ENCODE measurements around the gene PGD. TPM values are rescaled to one million over a fixed set of nuclear protein-coding genes. Genes with fewer than 3 reads are reported as not detected.

Gene PGD
- total RNA-seq, 1 donor from 2014 or later, result 207 TPM

DNA sequence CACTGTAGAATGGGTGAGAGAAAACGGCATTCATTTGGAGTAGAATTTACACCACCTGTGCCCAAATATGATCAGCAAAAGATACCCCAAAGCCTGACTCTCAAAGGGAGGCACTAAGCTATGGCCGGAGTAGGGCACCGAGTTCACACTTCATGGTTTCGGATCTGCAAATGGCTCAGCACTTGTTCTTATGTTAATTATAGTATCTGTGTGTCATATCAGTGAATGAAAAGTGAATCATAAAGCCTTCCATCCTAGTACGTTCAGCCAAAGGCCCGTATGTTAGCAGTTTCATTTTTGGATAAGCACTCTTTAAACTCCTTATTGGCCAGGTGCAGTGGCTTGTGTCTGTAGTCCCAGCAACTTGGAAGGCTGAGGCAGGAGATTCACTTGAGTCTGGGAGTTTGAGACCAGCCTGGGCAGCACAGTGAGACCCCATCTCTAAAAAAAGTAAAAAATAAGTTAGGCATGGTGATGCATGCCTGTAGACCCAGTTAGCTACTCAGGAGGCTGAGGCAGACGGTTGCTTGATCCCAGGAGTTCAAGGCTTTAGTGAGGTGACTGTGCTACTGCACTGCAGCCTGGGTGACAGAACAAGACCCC, 46.0 kb downstream of the PGD start:
- peak overlapping the region; percentile 18 for H3K4me3 Mint-ChIP-seq
- peaks cover 4% of the 10 kb centered on the region for H3K27me3 Mint-ChIP-seq (ENCODE audit: insufficient read depth, low read depth)
- H3K4me1 Mint-ChIP-seq, result peaks cover 6% of the 10 kb centered on the region
- Histone ChIP-seq H3K36me3 (no peaks in the 10 kb centered on the region), H3K4me2 (no peak overlapping the region), H3K27me3 (no peaks in the 10 kb centered on the region), H3K27ac (no peak overlapping the region), H3K9me3 (ENCODE audit: low read depth) (no peaks in the 10 kb centered on the region), H4K20me1 (ENCODE audit: low read depth) (no peaks in the 10 kb centered on the region), H3K9ac (no peak overlapping the region), H3K4me3 (no peak overlapping the region), H3K4me1 (peaks cover 3% of the 10 kb centered on the region), H2AFZ (replicated peaks) (no peak overlapping the region), H3K79me2 (ENCODE audit: low read depth) (no peaks in the 10 kb centered on the region), H3F3A (ENCODE audit: low read depth) (no peaks in the 10 kb centered on the region)
- no peak overlapping the region for H3K27ac Mint-ChIP-seq
- TF ChIP-seq, protein P1, sequence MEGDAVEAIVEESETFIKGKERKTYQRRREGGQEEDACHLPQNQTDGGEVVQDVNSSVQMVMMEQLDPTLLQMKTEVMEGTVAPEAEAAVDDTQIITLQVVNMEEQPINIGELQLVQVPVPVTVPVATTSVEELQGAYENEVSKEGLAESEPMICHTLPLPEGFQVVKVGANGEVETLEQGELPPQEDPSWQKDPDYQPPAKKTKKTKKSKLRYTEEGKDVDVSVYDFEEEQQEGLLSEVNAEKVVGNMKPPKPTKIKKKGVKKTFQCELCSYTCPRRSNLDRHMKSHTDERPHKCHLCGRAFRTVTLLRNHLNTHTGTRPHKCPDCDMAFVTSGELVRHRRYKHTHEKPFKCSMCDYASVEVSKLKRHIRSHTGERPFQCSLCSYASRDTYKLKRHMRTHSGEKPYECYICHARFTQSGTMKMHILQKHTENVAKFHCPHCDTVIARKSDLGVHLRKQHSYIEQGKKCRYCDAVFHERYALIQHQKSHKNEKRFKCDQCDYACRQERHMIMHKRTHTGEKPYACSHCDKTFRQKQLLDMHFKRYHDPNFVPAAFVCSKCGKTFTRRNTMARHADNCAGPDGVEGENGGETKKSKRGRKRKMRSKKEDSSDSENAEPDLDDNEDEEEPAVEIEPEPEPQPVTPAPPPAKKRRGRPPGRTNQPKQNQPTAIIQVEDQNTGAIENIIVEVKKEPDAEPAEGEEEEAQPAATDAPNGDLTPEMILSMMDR (IDR thresholded peaks at IDR 0.05), result no peak
- TF ChIP-seq EZH2 (IDR thresholded peaks at IDR 0.05), result no peak
- no peak for TF ChIP-seq EZH2phosphoT487 (IDR thresholded peaks at IDR 0.05)
- DNase-seq (ENCODE audit: low spot score), result no peak
- H3K9me3 Mint-ChIP-seq, result no peaks in the 10 kb centered on the region
- peaks cover 6% of the 10 kb centered on the region for H3K36me3 Mint-ChIP-seq

DNA sequence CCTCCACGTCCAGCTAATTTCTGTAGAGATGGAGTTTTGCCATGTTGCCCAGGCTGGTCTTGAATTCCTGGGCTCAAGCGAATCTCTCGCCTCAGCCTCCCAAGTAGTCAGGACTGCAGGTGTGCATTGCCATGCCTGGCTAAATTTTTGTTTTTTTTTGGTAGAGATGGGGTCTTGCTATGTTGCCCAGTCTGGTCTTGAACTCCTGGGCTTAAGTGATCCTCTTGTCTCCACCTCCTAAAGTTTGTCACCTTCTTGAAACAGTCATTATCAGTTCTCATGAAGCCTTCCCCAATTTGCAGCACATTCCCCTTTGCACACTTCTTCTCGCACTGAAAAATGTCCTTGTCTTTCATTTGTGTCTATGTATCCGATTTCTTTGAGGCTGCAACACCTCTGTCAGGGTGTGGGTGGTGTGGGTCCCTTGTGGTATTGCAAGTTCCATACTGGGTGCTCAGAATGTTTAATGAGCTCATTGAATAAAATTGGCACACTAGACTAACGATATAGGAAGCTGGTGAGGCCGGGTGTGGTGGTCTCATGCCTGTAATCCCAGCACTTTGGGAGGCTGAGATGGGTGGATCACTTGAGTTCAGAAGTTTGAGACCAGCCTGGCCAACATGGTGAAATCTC, 48.0 kb downstream of the PGD start:
- H3K4me3 Mint-ChIP-seq, result no peak overlapping the region
- TF ChIP-seq, protein P1 (IDR thresholded peaks at IDR 0.05), result no peak
- TF ChIP-seq EZH2phosphoT487 (IDR thresholded peaks at IDR 0.05), result no peak
- TF ChIP-seq EZH2 (IDR thresholded peaks at IDR 0.05), result no peak
- Histone ChIP-seq H3K9me3 (ENCODE audit: low read depth) (no peaks in the 10 kb centered on the region), H3K27me3 (no peaks in the 10 kb centered on the region), H3K4me3 (no peak overlapping the region), H2AFZ (replicated peaks) (no peak overlapping the region), H3K79me2 (ENCODE audit: low read depth) (no peaks in the 10 kb centered on the region), H3K27ac (no peak overlapping the region), H3K4me1 (peaks cover 23% of the 10 kb centered on the region), H4K20me1 (ENCODE audit: low read depth) (no peaks in the 10 kb centered on the region), H3K36me3 (no peaks in the 10 kb centered on the region), H3K4me2 (no peak overlapping the region), H3K9ac (no peak overlapping the region), H3F3A (ENCODE audit: low read depth) (peaks cover 5% of the 10 kb centered on the region)
- peaks cover 2% of the 10 kb centered on the region for H3K36me3 Mint-ChIP-seq
- H3K4me1 Mint-ChIP-seq, result peaks cover 24% of the 10 kb centered on the region
- no peak for DNase-seq (ENCODE audit: low spot score)
- H3K9me3 Mint-ChIP-seq, result no peaks in the 10 kb centered on the region
- H3K27ac Mint-ChIP-seq, result no peak overlapping the region
- H3K27me3 Mint-ChIP-seq (ENCODE audit: insufficient read depth, low read depth), result peaks cover 5% of the 10 kb centered on the region

DNA sequence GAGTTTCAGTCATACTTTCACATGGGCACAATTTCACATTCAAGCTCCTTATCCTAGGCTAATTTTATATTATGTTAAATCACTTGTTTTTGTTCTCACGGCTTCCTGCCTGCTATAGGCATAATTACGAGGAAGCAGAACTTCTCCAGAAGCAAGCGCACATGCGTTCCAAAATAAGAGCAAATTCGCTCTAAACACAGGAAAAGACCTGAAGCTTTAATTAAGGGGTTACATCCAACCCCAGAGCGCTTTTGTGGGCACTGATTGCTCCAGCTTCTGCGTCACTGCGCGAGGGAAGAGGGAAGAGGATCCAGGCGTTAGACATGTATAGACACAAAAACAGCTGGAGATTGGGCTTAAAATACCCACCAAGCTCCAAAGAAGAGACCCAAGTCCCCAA, 50.9 kb downstream of the PGD start, which contains the start of gene CORT:
Gene CORT (plus strand): TSS at position 281 of the 400 bp plus-strand sequence. CDS start 193 bp downstream, outside the sequence.
- Mint-ChIP-seq H3K4me3 (no peak within 1 kb of the TSS), H3K27ac (peak within 1 kb of the TSS; percentile 77), H3K4me1 (peaks cover 24% of the 10 kb centered on the region), H3K9me3 (no peaks in the 10 kb centered on the region), H3K36me3 (peaks cover 4% of the 10 kb centered on the region), H3K27me3 (ENCODE audit: insufficient read depth, low read depth) (peaks cover 5% of the 10 kb centered on the region)
- DNase-seq (ENCODE audit: low spot score), result no peak
- no peaks in the 10 kb centered on the region for H3K79me2 ChIP-seq (ENCODE audit: low read depth)
- H4K20me1 ChIP-seq (ENCODE audit: low read depth), result no peaks in the 10 kb centered on the region
- H3K27ac ChIP-seq, result peak within 1 kb of the TSS; percentile 41
- no peak within 1 kb of the TSS for H3K4me2 ChIP-seq
- H3F3A ChIP-seq (ENCODE audit: low read depth), result peaks cover 5% of the 10 kb centered on the region
- H3K4me3 ChIP-seq, result no peak within 1 kb of the TSS
- no peaks in the 10 kb centered on the region for H3K27me3 ChIP-seq
- no peak within 1 kb of the TSS for H3K9ac ChIP-seq
- no peaks in the 10 kb centered on the region for H3K9me3 ChIP-seq (ENCODE audit: low read depth)
- H2AFZ ChIP-seq (replicated peaks), result no peak within 1 kb of the TSS
- no peaks in the 10 kb centered on the region for H3K36me3 ChIP-seq
- H3K4me1 ChIP-seq, result peaks cover 24% of the 10 kb centered on the region
- TF ChIP-seq, protein P1 (IDR thresholded peaks at IDR 0.05), result no peak
- TF ChIP-seq EZH2phosphoT487 (IDR thresholded peaks at IDR 0.05) (no peak), EZH2 (IDR thresholded peaks at IDR 0.05) (no peak)
